Right kidney (tissue), 9 donors: ENCODE data around the gene CPEB2.

Source experiments
- DNase-seq: peaks from one replicate; pipeline ENCODE4 v3.0.0-alpha.2; 2016
- long read RNA-seq, 8 donors: transcript quantifications; one replicate each; lab custom pipeline, GENCODE V29; 2026

Gene CPEB2
- long read RNA-seq, donor 1, partial matches to known transcripts = 0 of 1 reads
- long read RNA-seq, donor 1, other reads (novel, unspliced or antisense) = 0 of 1 reads
- long read RNA-seq, donor 2, full-length matches to known transcripts = 3 of 3 reads
- long read RNA-seq, donor 2, partial matches to known transcripts = 0 of 3 reads
- long read RNA-seq, donor 2, other reads (novel, unspliced or antisense) = 0 of 3 reads
- long read RNA-seq, donor 3, full-length matches to known transcripts = 1 of 1 reads
- long read RNA-seq, donor 3, partial matches to known transcripts = 0 of 1 reads
- long read RNA-seq, donor 3, other reads (novel, unspliced or antisense) = 0 of 1 reads
- long read RNA-seq, donor 4, partial matches to known transcripts = 5 of 8 reads
- long read RNA-seq, donor 4, other reads (novel, unspliced or antisense) = 0 of 8 reads
- long read RNA-seq, donor 5, partial matches to known transcripts = 0 of 2 reads
- long read RNA-seq, donor 5, other reads (novel, unspliced or antisense) = 0 of 2 reads
- long read RNA-seq, donor 6, partial matches to known transcripts = 0 of 2 reads
- long read RNA-seq, donor 6, other reads (novel, unspliced or antisense) = 0 of 2 reads
- long read RNA-seq, donor 7, full-length matches to known transcripts = 2 of 2 reads
- long read RNA-seq, donor 7, partial matches to known transcripts = 0 of 2 reads
- long read RNA-seq, donor 7, other reads (novel, unspliced or antisense) = 0 of 2 reads
- long read RNA-seq, donor 8, full-length matches to known transcripts = 2 of 2 reads
- long read RNA-seq, donor 8, partial matches to known transcripts = 0 of 2 reads
- long read RNA-seq, donor 8, other reads (novel, unspliced or antisense) = 0 of 2 reads

GRCh38 chr4:15001869-15002658, at the start of gene CPEB2:
Gene CPEB2, plus strand, starts transcription at chr4:15002481. Its CDS starts 193 bp downstream, at chr4:15002674.
- peak; percentile 95 for DNase-seq

DNA sequence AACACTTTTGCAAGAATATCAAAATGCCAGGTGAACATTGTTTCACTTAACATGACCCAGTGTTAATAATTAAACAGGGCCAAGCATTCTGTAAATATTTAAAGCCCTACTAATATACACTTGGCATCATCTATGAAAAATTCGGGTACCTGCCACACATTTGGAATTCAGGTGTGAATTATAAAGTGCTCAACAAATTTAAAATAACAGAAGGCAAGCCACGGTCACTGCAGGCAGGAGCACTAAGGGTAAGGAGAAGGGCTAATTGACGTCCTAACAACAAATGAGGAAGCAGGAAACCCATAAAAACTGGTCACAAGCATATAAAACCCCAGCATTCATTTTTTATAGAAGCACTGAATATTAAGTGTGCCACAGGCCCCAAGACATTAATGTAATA, 43.8 kb upstream of the CPEB2 start:
- no peak for DNase-seq

DNA sequence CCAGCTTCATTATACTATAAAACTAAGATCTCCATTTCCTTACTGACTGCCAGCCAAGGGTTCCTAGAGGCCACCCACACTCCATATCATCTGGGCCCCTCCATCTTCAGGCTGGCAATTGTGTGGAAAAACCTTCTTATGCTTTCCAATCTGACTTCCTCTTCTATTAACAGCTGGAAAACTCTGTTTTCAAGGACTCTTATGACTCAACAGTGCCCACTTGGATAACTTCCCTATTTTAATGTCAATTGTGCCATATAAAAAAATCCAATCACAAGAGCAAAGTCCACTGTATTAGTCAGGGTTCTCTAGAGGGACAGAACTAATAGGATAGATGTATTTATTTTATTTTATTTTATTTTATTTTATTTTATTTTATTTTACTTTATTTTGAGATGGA, 41.0 kb upstream of the CPEB2 start:
- DNase-seq = no peak

GRCh38 chr4:14965071-14965470, 37.2 kb upstream of the CPEB2 start:
- DNase-seq = no peak

DNA sequence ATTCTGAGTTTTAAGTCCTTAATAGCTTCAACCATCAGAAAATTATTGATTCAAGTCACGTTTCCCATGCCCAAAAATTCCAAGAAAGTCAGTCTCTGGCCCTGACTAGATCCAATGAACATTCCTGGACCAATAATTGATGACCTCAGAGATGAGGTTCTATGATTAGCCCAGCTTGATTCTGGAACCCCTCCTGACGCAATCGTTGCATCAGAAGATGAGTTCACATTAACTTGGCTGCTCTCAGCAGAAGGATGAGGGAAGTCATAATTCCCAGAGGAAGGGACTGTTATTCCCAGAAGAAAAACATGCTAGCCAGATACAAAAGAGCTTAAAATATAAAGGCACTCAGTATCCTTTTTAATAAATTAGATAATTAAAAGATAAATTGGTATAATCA, 34.3 kb upstream of the CPEB2 start:
- no peak for DNase-seq

DNA sequence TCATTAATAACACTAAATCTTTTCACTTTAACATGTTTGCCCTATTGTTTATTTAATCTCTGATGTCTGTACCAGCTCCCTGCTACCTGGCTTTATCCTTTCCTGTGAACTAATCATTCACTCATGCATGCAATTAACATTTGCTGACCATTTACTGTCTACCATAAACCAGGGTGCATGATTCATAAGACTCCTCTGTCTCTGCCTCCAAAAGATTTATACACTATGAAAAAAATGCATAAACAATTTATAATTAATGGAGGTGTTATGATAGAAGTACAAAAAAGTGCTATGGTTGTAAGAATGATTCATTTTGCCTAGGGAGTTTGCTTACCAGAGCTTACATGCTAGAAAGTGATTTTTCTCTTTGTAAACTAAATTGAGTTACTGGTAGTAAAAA, 24.5 kb upstream of the CPEB2 start:
- DNase-seq = no peak

DNA sequence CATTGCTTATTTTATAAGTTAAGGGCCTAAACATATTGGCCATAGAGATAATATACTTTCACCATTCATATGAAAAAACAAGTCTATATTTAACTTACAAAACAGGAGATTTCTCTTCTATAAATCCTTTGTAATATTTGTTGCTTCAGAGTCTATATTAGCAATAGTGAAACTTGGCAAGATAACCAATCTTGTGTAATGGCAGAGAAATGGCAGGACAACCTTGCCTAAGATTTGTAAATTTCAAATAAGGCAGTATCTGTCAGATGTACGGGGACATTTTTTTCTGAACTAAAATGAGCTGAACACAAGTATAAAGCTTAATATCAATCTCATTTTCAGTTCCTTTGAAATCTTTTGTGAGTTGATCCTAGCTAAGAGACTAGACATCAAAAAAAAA, 17.8 kb upstream of the CPEB2 start:
- DNase-seq = no peak

GRCh38 chr4:14985161-14985560, 17.1 kb upstream of the CPEB2 start:
- no peak for DNase-seq

- DNase-seq = no peak
These were observed 16.4 kb upstream of the CPEB2 start for GRCh38 chr4:14985843-14986242.

DNA sequence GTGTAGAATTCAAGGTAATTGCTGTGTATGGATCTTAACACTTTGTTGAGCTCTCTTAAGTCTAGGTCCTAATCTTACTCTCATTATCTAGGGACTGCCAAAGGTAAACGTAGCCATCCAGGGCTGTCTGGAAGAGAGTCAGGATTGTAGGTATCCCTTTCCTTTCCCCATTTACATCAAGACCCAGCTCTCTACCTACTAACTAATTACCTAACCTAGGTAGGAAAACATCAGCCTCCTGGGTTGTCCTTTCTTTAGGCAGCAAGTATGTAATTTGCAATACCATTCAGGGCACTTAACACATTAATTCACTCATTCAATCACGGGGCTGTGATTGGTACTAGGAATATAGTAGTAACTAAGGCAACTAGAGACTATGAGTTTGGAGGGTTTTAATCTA, 15.2 kb upstream of the CPEB2 start:
- no peak for DNase-seq

- no peak for DNase-seq
These were observed 11.8 kb upstream of the CPEB2 start for GRCh38 chr4:14990484-14990883.

DNA sequence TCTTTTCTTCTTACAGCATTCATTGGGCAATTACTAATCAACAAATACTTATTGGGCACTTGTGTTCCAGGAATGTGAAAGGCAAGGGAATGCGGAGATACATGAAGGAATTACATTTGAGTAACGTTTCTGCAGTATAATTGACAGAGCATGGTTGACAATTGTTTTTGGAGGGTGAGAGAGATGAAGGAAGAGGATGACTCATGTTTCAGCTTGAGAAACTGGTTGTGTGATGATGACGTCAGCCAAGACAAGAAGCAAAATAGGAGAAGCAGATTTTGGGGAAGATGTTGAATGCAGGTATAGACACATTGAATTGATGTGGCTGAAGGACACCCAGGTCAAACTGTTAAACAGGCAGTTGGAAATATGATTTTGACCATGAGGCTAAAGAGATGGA, 8.0 kb upstream of the CPEB2 start:
- DNase-seq = no peak

- DNase-seq = no peak
These were observed 923 bp upstream of the CPEB2 start for GRCh38 chr4:15001248-15001868.

- peak; percentile 95 for DNase-seq
These were observed 549 bp downstream of the CPEB2 start for GRCh38 chr4:15002659-15003400.

- DNase-seq = peak; percentile 86
These were observed 1.2 kb downstream of the CPEB2 start for GRCh38 chr4:15003401-15003890.

DNA sequence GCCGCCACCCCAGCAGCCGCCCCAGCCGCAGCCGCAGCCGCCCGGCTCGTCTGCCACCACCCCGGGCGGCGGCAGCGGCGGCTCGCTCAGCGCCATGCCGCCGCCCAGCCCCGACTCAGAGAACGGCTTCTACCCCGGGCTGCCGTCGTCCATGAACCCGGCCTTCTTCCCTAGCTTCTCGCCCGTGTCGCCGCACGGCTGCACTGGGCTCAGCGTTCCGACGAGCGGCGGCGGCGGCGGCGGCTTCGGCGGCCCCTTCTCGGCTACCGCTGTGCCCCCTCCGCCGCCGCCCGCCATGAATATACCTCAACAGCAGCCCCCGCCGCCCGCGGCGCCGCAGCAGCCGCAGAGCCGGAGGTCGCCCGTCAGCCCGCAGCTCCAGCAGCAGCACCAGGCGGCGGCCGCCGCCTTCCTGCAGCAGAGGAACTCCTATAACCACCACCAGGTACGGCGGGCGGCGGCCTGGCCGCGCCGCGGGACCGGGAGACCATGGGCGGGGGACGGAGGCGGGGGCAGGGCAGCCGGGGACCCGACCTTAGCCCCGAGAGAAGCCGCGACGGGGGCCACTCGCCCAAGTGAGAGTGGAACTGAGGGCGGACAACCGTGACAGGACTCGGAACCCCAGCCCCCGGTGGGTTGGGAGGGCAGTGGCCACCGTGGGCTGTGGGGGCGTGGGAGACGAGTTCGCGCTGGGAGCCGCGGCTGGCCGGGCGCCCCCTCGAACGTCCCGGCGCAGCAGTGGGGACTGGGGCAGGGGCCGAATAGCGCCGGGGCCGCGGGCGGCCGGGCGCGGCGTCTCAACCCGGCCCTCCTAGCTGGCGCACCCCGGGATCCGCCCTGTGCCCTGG, 1.8 kb downstream of the CPEB2 start:
- DNase-seq = peak; percentile 84

- DNase-seq = peak; percentile 78
These were observed 2.5 kb downstream of the CPEB2 start for GRCh38 chr4:15004739-15005301.

GRCh38 chr4:15005474-15006115, 3.3 kb downstream of the CPEB2 start:
- no peak for DNase-seq

DNA sequence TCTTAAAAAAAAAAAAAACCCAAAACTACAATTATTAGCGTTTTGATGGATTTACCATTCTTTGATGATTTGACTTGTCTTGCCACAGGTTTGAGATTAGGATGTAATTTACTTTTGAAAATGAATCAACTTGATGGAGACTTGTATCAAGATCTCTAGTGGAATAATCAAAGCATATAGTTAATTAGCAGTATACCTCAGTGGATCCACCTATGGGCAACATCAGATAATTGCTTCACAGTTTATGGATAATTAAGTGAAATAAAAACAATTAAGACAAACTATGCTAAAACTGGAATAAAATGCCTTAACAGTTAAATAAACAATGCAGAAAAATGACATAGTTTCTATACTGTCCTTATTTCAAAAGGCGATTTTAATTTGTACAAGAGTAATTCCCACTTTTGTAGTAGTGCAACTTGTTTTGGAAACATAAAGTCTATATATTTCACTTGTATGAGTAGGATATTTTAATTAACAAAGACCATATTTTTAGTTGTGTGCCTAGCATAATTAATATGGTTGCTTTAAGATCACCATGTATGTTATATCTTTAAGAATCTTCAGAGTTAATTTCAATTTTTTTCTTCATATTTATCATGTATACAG, 4.2 kb downstream of the CPEB2 start:
- DNase-seq = no peak
